Suppressor macrophage treated with lipopolysaccharide for 1 hour (primary cell): ENCODE results near the gene FOXL3.

Experiments
- DNase-seq, 3 donors: peaks; one replicate each; pipeline ENCODE4 v3.0.0-alpha.2; 2020 to 2022

FOXL3 gene

DNA sequence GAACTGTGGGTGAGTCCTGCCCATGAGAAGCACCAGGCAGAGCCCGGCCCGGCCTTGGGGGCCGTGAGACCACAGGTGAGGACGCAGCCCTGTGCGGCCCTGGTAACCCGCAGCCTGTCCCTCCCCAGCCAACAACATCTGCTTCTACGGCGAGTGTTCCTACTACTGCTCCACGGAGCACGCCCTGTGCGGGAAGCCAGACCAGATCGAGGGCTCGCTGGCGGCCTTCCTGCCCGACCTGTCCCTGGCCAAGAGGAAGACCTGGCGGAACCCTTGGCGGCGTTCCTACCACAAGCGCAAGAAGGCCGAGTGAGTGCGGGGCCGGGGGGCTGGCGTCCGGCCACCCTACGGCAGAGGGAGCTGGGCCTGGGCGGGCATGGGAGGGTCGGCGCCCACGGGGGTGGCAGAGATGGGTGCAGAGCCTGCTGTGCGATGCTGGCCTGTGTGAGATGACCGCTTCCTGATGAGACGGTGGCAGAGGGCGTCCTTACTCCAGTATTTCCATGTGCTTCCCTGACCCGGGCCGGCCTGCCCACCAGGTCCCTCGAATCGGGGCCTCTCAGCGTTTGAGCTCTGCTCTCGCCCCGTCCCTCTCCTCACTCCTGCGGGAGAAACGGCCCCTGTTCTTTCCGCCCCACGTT is 34.1 kb upstream of the FOXL3 start:
- no peak for DNase-seq

GRCh38 chr7:256461-256940 is 33.5 kb upstream of the FOXL3 start:
- no peak for DNase-seq

- no peak for DNase-seq
Measured at GRCh38 chr7:256981-257646, 32.9 kb upstream of the FOXL3 start.

- DNase-seq: no peak
Measured at GRCh38 chr7:257647-257992, 32.4 kb upstream of the FOXL3 start.

- no peak for DNase-seq
Measured at GRCh38 chr7:258476-259190, 31.3 kb upstream of the FOXL3 start.

DNA sequence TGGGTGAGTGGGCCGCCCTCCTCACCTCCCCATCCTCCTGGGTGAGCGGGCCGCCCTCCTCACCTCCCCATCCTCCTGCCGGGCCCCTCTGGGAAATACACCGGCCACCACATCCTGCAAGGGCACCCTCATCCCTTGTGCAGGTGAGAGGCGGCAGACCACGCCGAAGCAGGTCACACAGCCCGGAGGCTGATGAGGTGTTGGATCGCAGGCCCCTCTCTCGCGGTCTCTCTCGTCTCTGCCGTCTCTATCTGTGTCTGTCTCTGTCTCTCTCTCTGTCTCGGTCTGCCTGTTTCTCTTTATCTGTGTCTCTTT is 30.8 kb upstream of the FOXL3 start:
- DNase-seq: no peak

DNA sequence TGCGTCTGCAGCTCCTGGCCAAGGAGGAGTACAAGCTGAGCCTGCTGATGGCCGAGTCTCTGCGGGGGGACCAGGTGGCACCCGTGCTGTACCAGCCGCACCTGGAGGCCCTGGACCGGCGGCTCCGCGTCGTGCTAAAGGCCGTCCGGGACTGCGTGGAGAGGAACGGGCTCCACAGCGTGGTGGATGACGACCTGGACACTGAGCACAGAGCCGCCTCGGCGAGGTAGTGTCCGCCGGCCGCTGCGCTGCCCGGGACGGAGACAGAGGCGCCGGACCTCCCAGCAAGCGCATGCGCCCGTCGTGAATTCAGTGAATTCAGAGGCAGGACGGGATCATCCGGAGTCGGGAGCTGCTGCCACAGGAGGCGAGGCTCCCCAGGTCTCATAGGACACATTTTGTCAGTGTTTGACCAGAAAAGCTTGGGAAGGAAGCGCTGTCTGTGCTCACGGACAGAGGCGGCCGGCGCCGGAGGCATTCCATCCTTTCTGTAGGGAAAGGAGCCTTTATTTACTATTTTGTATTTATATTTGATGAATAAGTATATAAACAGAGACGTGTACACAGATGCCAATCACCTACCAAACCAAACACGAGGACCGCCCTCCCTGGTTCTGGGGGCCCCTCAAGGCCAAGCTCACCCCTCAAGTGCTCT is 30.1 kb upstream of the FOXL3 start:
- DNase-seq: no peak

- DNase-seq: no peak
Measured at GRCh38 chr7:260441-261281, 29.3 kb upstream of the FOXL3 start.

GRCh38 chr7:261341-262250 is 28.4 kb upstream of the FOXL3 start:
- DNase-seq: no peak

DNA sequence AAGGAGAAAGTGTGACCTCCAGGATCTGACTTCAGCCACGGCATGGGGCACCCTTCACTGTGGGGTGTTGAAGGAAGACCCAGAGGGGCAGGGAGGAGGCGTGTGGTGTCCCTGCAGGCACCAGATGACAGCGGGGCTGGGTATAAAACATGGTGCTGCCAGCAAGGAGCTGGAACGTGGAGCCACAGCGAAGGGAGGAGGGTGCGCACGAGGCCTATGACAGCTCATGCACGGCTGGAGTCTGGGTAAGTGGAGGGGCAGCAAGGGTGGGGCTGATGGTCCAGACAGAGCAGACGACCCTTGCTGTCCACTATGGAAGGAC is 27.8 kb upstream of the FOXL3 start:
- DNase-seq: no peak

GRCh38 chr7:262631-263311 is 27.2 kb upstream of the FOXL3 start:
- DNase-seq: peak in 1 of 3 donors; percentile 26

- DNase-seq: peak; percentile 28 to 46 (median 44)
Measured at GRCh38 chr7:263483-264351, 26.3 kb upstream of the FOXL3 start.

- no peak for DNase-seq
Measured at GRCh38 chr7:264541-265191, 25.3 kb upstream of the FOXL3 start.

DNA sequence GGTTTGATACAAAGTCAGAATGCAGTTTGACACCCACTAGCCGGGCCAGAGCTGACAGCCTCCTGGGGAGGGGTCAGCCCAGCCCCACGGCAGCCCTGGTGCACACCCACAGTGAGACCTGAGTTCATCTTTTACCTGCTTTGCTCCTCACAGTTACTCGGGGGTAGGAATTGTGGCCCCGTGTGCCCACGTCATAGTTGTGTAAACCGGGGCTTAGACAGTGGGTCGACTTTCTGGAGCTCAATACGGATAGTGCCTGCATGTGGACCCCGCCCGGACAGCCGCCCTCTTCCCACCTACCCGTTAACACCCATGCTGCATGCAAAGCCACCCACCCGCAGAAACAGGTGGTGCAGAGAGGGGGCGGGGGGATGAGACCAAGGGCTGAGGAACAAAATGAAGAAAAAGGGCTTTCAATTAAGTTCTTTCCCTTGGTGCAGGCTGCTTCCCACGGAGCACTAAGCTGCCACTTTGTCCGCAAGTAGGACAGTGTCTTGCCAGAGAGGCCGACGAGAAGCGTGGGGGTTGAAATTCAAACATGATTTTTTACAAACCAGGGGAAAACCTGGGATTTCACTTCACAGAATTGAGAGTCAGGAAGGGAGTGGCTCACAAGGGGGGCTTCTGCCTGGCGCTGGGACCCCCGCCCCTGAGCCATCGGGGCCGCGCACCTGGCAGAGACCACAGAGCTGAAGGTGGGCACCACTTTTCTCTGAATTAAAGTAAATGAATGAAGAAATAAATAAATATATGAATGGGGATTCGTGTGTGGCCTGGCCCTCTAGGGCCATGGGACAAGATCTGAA is 24.6 kb upstream of the FOXL3 start:
- no peak for DNase-seq

DNA sequence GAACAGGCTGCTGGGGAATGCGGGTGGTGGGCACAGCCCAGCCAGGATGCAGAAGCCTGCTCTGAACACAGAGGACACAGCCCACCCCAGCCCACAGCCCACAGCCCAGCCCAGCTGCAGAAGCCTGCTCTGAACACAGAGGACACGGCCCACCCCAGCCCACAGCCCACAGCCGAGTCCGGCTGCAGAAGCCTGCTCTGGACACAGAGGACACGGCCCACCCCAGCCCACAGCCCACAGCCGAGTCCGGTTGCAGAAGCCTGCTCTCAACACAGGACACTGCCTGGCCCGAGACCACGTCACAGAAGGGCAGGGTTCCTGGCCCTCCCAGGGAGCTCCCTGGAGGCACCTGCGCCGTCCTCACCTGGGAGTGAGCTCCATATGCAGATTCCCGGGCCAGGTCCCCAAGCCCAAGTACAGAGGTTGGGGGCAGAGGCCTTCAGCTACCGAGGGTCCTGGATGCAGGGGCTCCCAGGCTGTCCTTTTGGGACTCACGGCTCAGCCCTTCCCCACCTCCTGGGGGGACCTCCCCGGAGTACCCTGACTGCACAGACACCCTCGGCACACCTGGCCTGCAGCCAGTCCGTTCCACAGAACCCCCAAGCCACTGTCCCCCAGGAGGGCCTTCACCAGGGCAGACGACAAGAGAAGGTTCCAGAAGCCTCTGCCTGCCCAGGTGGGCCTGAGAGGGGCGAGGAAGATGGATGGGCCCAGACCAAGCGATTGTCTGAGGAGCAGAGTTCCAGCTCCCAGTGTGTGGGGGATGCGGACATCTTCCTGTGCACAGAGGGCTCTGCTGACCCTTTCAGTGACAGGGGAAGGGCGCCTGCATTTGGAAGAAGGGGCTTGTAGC is 23.7 kb upstream of the FOXL3 start:
- no peak for DNase-seq

DNA sequence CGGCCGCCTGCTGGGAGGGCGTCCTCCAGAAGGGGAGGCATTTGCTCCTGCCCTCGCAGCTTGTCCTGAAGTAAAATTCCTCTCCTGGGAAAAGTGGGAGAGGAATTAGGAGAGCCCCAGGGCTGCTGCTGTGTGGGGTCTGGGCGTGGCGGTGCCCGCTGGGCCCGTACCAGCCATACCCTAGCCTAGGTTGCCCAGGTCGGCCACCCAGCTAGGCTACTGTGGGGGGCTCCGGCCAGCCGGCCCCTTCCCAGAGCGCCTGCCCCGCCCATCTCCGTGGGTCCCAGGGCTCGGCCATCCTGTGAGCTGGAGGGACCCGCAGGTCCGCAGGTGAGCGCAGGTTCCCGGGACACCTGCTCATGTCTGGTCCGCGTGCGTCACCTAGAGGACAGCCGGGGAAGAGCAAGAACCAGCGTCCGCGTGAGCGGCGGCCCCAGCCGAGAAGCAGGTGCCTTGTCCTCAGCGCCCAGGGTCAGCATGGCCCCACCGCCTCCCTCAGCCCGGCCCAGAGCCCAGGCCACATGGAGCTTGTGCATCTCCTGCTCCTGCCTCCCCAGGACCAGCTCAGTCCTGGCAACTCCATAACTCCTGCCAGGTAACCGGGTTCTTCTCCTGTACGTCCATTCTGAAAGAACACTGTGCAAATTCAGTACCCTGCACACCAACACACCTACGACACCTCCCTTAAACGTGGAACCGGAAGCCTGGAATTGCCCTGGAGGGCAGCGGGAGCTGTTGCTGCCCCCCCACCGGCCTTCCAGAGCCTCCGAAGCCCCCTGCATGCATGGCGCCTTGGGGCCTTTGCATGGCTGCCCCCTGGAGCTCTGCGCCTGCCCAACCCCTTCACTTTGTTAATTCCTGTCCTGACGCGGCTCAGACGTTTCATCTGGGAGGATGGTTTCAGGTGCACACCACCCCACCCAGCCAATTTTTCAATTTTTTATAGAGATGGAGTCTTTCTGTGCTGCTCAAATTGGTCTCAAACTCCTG is 22.8 kb upstream of the FOXL3 start:
- DNase-seq: no peak

DNA sequence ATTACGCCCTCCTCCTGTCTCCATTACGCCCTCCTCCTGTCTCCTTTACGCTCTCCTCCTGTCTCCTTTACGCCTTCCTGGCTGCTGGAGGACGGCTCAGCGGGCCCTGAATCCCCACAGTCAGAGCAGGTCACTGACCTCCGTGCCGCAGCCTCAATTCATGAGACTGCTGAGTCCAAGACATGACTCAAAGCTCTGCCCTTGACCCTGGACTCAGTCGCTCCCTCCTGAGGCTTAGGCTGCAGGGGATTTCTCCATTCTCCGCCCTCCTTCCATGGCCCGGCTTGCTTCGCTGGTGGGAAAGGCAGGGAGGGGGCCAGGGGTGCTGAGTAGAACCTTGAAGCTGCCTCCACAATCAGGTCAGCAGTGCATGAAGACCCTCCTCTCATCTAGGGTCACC is 21.0 kb upstream of the FOXL3 start:
- no peak for DNase-seq
